Hematopoietic multipotent progenitor cell treated with erythropoietin and hydrocortisone succinate and interleukin-3 and kit ligand, for 17 days (in vitro differentiated cells): ENCODE results near the gene CDIPT.
"Not testable (repeated sequence)": the region's sequence is repeated elsewhere in the genome, so short reads cannot be mapped to it uniquely, and the experiment has no call there.

Experiments used
- DNase-seq: peaks from one replicate; pipeline ENCODE4 v3.0.0-alpha.2; 2015; ENCODE audit warnings: low spot score

Gene CDIPT, protein sequence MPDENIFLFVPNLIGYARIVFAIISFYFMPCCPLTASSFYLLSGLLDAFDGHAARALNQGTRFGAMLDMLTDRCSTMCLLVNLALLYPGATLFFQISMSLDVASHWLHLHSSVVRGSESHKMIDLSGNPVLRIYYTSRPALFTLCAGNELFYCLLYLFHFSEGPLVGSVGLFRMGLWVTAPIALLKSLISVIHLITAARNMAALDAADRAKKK

GRCh38 chr16:29862884-29863668, at the start of gene CDIPT:
CDIPT (minus strand) TSS chr16:29863226; CDS start chr16:29862857, 369 bp downstream.
- DNase-seq = peak; percentile 99

GRCh38 chr16:29912087-29912486, 49.1 kb upstream of the CDIPT start:
- DNase-seq = no peak

DNA sequence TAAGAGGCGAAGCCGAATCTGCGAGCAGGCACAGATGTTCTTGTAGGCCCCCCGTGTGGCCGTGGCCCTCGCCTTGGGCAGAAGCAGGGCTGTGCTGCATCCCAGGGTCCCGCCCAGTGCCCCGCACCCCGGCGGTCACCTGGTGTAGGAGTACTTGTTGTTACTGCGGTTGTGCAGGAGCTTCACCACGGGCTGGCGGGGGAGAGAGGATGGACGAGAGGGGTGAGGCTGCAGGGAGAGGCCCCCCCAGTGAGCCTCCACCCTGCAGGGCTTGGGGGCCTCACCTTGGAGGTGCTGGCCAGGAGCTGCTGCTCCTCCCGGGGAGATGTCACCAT, 48.6 kb upstream of the CDIPT start:
- DNase-seq = no peak

DNA sequence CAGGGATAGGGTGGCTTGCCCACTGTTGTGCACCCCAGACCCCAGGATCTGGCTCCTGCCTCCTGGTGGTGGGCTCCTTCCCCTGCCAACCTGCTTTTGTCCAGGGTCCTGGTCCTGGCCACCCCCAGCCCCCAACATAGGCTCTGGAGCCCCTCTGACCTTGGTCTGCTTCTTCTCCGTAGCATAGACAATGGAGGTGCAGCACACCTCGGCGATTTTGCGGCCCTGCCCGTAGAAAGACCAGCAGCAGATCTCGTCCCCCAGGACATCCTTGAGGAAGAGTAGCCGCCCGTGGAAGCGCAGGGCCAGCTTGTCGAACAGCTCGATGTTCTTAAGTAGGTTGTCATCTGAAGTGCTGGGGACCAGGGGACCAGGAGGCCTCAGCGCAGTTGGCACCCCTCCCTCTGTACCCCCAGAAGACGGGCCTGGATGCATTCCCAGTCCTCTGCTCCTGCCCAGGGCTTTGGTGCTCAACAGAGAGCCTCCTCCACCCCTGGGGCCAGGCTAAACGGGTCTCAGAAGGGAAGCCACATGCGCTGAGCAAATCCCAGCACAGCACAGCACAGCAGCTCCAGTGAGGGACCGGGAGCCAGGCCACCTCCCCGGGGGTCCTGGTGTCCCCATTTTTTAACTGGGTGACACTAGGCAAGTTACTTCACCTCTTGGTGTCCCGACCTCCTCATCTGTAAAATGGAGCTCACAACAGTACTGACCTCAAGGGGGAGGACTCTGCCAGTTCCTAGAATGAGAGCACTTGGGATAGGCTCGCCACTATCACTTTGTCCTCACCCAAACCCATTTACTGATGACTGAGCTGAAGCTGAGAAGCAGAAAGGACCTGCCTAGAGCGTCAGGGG, 48.0 kb upstream of the CDIPT start:
- no peak for DNase-seq

DNA sequence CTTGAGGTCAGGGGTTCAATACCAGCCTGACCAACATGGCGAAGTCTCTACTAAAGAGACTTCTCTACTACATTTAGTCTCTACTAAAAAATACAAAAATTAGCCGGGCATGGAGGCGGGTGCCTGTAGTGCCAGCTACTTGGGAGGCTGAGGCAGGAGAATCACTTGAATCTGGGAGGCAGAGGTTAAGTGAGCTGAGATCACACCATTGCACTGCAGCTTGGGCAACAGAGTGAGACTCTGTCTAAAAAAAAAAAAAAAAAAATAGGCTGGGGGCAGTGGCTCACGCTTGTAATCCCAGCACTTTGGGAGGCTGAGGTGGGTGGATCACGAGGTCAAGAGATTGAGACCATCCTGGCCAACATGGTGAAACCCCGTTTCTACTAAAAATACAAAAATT, 46.8 kb upstream of the CDIPT start:
- not testable (repeated sequence) for DNase-seq

- DNase-seq = no peak
Measured at GRCh38 chr16:29909391-29909790, 46.4 kb upstream of the CDIPT start.

- DNase-seq = no peak
Measured at GRCh38 chr16:29908719-29909220, 45.7 kb upstream of the CDIPT start.

- DNase-seq = no peak
Measured at GRCh38 chr16:29907973-29908372, 44.9 kb upstream of the CDIPT start.

- DNase-seq = no peak
Measured at GRCh38 chr16:29906520-29907244, 43.7 kb upstream of the CDIPT start.

GRCh38 chr16:29905668-29906067, 42.6 kb upstream of the CDIPT start:
- no peak for DNase-seq

GRCh38 chr16:29904947-29905346, 41.9 kb upstream of the CDIPT start:
- DNase-seq = no peak

DNA sequence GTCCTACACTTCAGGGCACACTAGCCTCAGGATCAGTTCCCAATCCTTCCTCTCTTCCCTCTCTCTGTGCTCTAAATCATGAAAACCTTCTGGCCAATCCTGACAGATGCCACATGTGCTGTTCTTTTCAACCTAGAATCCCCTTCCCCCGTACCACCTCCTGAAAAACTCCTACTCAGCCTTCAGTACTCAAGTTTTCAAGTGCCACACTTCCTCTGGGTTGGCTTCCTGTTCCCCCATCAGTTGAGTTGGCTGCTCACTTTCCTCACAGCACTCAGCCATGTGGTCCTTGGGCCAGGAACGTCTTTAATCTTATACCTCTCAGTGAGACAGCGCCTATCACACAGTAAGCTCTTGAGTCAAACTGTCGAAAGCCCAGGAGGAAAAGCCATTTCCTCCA, 40.6 kb upstream of the CDIPT start:
- no peak for DNase-seq

DNA sequence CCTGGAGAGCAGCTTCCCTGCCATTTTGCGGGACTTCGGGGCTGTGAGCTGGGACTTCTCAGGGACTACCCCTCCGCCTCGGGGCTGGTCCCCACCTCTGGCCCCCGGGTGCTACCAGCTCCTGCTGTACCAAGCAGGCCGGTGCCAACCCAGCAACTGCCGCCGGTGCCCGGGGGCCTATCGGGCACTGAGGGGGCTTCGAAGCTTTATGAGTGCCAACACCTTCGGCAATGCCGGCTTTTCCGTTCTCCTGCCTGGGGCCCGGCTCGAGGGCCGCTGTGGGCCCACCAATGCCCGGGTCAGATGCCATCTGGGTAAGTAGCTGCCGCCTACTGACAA, 38.5 kb upstream of the CDIPT start:
- no peak for DNase-seq

GRCh38 chr16:29900888-29901606, 38.0 kb upstream of the CDIPT start:
- DNase-seq = no peak

DNA sequence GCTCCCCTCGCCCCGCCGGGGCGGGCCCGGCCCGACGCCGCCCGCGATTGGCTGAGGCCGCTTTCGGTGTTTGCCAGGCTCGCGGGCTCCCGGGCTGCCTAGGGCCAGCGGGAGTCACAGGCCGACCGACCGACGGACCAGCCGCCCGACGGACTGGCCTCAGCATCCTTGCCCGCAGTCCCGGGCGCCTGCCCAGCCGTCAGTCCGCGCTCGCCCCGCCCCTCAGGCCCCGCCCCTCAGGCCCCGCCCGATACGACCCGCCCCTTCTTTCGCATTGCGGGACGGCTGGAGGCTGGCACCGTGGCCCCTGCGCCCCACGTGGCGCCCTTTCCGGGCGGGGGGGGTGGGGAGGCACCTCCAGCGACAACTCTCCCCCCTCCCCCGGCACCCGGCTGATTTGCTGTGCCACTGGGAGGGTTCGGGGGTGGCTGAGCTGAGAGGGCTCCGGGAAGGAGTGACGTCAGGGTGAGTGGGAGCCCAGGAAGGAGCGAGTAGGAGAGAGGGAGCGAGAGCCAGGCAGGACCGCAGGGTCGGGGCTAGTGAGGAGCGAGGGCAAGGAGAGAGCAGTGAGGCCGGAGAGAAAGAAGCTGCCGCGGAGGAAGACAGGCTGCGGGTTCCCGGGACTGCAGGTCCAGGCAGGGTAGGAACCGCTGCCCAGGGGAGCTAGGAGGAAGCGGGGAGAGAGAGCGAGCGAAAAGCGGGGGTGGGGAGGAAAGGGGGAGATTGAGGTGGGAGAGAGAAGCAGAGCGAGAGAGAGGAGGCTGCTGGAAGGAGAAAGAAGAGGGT, 37.3 kb upstream of the CDIPT start, which contains the start of gene ASPHD1:
Gene ASPHD1, plus strand, starts transcription at position 387 of the 786 bp plus-strand sequence. CDS start 484 bp downstream, outside the sequence.
- DNase-seq = peak; percentile 54

- DNase-seq = no peak
Measured at GRCh38 chr16:29899516-29900101, 36.6 kb upstream of the CDIPT start, which contains the start of gene SEZ6L2. SEZ6L2 (minus strand) TSS chr16:29899550; CDS start chr16:29899019, 531 bp downstream.

GRCh38 chr16:29898804-29899515, 35.9 kb upstream of the CDIPT start:
- DNase-seq = no peak

GRCh38 chr16:29898135-29898803, 35.2 kb upstream of the CDIPT start:
- no peak for DNase-seq

- no peak for DNase-seq
Measured at GRCh38 chr16:29897333-29897732, 34.3 kb upstream of the CDIPT start.
